ENCODE measurements around the gene PPP1R13B. TPM values are rescaled to one million over a fixed set of nuclear protein-coding genes. Genes with fewer than 3 reads are reported as not detected.
A peak's percentile ranks its signal among the peaks of the same experiment; 100 is the strongest.

The PPP1R13B gene
- total RNA-seq, 1 experiment from 2014 or later, result 10.3 TPM

DNA sequence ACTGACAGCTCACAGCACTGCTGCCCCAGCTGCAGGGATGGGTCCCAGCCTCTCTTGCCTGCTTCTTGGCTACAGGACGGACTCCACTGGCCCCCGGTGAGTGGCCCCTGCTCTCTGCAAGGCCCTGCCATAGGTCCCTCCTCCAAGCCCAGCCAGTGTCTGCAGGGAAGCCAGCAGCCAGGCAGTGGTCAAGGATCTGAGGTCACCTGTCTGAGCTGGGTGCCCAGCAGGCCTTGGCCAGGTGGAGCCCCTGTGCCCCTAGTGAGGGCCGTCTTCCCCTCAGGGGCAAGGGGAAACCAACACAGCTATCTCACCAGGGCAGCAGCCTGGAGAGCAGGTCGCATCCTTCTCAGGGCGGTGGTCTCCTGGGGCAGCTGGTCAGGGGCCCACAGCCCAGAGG, 145.3 kb downstream of the PPP1R13B start:
- Mint-ChIP-seq H3K4me1 (peaks cover 3% of the 10 kb centered on the region), H3K9me3 (no peaks in the 10 kb centered on the region), H3K27me3 (ENCODE audit: low read depth) (no peaks in the 10 kb centered on the region; the same call in 1 of the 2 replicates), H3K36me3 (peaks cover 23% of the 10 kb centered on the region), H3K4me3 (no peak overlapping the region), H3K27ac (peak overlapping the region; percentile 68; the same call in 1 of the 2 replicates)
- CTCF ChIA-PET, result interaction anchor here (0.8 to 1.8 kb wide), 2 partner anchors 8 to 13 kb away, joined by 4 read pairs; partner anchors contain the start of genes XRCC3 and ZFYVE21
- no peak for ATAC-seq
- no peak for DNase-seq (ENCODE audit: low spot score)
- no peak for TF ChIP-seq KAT7 (CRISPR knock-in tag; IDR thresholded peaks at IDR 0.05; ENCODE audit: borderline replicate concordance)
- TF ChIP-seq, protein P1, sequence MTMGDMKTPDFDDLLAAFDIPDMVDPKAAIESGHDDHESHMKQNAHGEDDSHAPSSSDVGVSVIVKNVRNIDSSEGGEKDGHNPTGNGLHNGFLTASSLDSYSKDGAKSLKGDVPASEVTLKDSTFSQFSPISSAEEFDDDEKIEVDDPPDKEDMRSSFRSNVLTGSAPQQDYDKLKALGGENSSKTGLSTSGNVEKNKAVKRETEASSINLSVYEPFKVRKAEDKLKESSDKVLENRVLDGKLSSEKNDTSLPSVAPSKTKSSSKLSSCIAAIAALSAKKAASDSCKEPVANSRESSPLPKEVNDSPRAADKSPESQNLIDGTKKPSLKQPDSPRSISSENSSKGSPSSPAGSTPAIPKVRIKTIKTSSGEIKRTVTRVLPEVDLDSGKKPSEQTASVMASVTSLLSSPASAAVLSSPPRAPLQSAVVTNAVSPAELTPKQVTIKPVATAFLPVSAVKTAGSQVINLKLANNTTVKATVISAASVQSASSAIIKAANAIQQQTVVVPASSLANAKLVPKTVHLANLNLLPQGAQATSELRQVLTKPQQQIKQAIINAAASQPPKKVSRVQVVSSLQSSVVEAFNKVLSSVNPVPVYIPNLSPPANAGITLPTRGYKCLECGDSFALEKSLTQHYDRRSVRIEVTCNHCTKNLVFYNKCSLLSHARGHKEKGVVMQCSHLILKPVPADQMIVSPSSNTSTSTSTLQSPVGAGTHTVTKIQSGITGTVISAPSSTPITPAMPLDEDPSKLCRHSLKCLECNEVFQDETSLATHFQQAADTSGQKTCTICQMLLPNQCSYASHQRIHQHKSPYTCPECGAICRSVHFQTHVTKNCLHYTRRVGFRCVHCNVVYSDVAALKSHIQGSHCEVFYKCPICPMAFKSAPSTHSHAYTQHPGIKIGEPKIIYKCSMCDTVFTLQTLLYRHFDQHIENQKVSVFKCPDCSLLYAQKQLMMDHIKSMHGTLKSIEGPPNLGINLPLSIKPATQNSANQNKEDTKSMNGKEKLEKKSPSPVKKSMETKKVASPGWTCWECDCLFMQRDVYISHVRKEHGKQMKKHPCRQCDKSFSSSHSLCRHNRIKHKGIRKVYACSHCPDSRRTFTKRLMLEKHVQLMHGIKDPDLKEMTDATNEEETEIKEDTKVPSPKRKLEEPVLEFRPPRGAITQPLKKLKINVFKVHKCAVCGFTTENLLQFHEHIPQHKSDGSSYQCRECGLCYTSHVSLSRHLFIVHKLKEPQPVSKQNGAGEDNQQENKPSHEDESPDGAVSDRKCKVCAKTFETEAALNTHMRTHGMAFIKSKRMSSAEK (CRISPR knock-in tag; IDR thresholded peaks at IDR 0.05; ENCODE audit: borderline replicate concordance), result no peak
- no peak for TF ChIP-seq ZNF317 (CRISPR knock-in tag; IDR thresholded peaks at IDR 0.05; ENCODE audit: borderline replicate concordance, low read depth)
- no peak for TF ChIP-seq ZNF416 (CRISPR knock-in tag; IDR thresholded peaks at IDR 0.05)
- TF ChIP-seq, protein P2, sequence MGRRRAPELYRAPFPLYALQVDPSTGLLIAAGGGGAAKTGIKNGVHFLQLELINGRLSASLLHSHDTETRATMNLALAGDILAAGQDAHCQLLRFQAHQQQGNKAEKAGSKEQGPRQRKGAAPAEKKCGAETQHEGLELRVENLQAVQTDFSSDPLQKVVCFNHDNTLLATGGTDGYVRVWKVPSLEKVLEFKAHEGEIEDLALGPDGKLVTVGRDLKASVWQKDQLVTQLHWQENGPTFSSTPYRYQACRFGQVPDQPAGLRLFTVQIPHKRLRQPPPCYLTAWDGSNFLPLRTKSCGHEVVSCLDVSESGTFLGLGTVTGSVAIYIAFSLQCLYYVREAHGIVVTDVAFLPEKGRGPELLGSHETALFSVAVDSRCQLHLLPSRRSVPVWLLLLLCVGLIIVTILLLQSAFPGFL (CRISPR knock-in tag; IDR thresholded peaks at IDR 0.05; ENCODE audit: borderline replicate concordance), result no peak
- no peak for TF ChIP-seq NR1H2 (CRISPR knock-in tag; IDR thresholded peaks at IDR 0.05)
- no peak for TF ChIP-seq NFE2L1 (CRISPR knock-in tag; IDR thresholded peaks at IDR 0.05)
- TF ChIP-seq, protein P3, sequence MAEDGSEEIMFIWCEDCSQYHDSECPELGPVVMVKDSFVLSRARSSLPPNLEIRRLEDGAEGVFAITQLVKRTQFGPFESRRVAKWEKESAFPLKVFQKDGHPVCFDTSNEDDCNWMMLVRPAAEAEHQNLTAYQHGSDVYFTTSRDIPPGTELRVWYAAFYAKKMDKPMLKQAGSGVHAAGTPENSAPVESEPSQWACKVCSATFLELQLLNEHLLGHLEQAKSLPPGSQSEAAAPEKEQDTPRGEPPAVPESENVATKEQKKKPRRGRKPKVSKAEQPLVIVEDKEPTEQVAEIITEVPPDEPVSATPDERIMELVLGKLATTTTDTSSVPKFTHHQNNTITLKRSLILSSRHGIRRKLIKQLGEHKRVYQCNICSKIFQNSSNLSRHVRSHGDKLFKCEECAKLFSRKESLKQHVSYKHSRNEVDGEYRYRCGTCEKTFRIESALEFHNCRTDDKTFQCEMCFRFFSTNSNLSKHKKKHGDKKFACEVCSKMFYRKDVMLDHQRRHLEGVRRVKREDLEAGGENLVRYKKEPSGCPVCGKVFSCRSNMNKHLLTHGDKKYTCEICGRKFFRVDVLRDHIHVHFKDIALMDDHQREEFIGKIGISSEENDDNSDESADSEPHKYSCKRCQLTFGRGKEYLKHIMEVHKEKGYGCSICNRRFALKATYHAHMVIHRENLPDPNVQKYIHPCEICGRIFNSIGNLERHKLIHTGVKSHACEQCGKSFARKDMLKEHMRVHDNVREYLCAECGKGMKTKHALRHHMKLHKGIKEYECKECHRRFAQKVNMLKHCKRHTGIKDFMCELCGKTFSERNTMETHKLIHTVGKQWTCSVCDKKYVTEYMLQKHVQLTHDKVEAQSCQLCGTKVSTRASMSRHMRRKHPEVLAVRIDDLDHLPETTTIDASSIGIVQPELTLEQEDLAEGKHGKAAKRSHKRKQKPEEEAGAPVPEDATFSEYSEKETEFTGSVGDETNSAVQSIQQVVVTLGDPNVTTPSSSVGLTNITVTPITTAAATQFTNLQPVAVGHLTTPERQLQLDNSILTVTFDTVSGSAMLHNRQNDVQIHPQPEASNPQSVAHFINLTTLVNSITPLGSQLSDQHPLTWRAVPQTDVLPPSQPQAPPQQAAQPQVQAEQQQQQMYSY (CRISPR knock-in tag; IDR thresholded peaks at IDR 0.05), result no peak
- POLR2A ChIA-PET, result no interaction called here

DNA sequence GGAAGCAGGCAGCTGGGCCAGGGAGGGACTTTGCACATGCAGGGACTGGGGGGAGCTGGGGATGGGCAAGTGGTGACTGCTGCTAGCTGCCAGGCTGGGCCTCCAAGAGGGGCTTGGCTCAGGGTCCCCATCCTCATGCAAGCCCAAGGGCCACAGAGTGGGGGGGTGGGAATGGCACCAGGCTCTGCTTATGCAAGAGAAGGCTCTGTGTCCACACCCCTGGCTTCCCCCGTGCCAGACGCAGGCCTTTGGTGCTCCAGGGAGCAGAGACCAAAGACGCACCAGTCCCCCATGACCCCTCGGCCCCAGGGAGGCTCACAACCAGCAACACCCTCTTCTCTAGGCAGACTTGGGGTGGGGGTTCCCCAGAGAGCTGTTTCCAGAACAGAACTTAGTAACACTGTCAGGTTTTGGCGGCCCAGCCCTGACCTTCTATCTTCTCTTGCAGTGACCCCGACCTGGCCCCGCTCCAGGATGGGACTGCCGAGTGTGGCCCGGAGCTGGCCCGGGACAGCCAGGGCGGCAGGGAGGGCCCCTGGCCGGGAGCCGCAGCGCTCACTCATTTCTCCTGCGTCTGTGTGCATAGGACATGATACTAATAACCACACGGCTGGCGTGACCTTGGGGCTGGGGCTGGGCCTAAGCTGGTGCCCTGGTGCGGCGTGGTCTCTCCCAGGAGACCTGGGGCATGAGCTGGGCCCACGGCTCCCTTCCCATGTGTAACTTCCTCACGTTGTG, 146.5 kb downstream of the PPP1R13B start:
- TF ChIP-seq, protein P4, sequence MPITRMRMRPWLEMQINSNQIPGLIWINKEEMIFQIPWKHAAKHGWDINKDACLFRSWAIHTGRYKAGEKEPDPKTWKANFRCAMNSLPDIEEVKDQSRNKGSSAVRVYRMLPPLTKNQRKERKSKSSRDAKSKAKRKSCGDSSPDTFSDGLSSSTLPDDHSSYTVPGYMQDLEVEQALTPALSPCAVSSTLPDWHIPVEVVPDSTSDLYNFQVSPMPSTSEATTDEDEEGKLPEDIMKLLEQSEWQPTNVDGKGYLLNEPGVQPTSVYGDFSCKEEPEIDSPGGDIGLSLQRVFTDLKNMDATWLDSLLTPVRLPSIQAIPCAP (CRISPR knock-in tag; IDR thresholded peaks at IDR 0.05), result no peak
- no peak for TF ChIP-seq RELA (CRISPR knock-in tag; IDR thresholded peaks at IDR 0.05; ENCODE audit: borderline replicate concordance)
- TF ChIP-seq, protein P5, sequence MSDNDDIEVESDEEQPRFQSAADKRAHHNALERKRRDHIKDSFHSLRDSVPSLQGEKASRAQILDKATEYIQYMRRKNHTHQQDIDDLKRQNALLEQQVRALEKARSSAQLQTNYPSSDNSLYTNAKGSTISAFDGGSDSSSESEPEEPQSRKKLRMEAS (CRISPR knock-in tag; IDR thresholded peaks at IDR 0.05), result no peak
- TF ChIP-seq, protein P6, sequence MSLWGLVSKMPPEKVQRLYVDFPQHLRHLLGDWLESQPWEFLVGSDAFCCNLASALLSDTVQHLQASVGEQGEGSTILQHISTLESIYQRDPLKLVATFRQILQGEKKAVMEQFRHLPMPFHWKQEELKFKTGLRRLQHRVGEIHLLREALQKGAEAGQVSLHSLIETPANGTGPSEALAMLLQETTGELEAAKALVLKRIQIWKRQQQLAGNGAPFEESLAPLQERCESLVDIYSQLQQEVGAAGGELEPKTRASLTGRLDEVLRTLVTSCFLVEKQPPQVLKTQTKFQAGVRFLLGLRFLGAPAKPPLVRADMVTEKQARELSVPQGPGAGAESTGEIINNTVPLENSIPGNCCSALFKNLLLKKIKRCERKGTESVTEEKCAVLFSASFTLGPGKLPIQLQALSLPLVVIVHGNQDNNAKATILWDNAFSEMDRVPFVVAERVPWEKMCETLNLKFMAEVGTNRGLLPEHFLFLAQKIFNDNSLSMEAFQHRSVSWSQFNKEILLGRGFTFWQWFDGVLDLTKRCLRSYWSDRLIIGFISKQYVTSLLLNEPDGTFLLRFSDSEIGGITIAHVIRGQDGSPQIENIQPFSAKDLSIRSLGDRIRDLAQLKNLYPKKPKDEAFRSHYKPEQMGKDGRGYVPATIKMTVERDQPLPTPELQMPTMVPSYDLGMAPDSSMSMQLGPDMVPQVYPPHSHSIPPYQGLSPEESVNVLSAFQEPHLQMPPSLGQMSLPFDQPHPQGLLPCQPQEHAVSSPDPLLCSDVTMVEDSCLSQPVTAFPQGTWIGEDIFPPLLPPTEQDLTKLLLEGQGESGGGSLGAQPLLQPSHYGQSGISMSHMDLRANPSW (CRISPR knock-in tag; conservative IDR thresholded peaks at IDR 0.05; ENCODE audit: low read depth), result no peak
- TF ChIP-seq ZNF671 (CRISPR knock-in tag; IDR thresholded peaks at IDR 0.05), result no peak
- TF ChIP-seq, protein P7, sequence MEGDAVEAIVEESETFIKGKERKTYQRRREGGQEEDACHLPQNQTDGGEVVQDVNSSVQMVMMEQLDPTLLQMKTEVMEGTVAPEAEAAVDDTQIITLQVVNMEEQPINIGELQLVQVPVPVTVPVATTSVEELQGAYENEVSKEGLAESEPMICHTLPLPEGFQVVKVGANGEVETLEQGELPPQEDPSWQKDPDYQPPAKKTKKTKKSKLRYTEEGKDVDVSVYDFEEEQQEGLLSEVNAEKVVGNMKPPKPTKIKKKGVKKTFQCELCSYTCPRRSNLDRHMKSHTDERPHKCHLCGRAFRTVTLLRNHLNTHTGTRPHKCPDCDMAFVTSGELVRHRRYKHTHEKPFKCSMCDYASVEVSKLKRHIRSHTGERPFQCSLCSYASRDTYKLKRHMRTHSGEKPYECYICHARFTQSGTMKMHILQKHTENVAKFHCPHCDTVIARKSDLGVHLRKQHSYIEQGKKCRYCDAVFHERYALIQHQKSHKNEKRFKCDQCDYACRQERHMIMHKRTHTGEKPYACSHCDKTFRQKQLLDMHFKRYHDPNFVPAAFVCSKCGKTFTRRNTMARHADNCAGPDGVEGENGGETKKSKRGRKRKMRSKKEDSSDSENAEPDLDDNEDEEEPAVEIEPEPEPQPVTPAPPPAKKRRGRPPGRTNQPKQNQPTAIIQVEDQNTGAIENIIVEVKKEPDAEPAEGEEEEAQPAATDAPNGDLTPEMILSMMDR (IDR thresholded peaks at IDR 0.05), result no peak
- TF ChIP-seq, protein P8, sequence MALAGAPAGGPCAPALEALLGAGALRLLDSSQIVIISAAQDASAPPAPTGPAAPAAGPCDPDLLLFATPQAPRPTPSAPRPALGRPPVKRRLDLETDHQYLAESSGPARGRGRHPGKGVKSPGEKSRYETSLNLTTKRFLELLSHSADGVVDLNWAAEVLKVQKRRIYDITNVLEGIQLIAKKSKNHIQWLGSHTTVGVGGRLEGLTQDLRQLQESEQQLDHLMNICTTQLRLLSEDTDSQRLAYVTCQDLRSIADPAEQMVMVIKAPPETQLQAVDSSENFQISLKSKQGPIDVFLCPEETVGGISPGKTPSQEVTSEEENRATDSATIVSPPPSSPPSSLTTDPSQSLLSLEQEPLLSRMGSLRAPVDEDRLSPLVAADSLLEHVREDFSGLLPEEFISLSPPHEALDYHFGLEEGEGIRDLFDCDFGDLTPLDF (CRISPR knock-in tag; IDR thresholded peaks at IDR 0.05), result no peak
- Mint-ChIP-seq H3K36me3 (peaks cover 23% of the 10 kb centered on the region), H3K27me3 (ENCODE audit: low read depth) (no peaks in the 10 kb centered on the region; the same call in 1 of the 2 replicates), H3K4me1 (peaks cover 10% of the 10 kb centered on the region), H3K9me3 (no peaks in the 10 kb centered on the region), H3K4me3 (no peak overlapping the region), H3K27ac (no peak overlapping the region)
- ChIA-PET POLR2A (interaction anchor here (1.5 kb wide), 1 partner anchor 15 kb away, joined by 3 read pairs; the partner anchor contains the start of genes XRCC3 and ZFYVE21), CTCF (interaction anchor here (0.8 to 1.4 kb wide), 3 partner anchors 15 to 183 kb away, joined by 3 to 4 read pairs (median 3); partner anchors contain the start of genes XRCC3 and ZFYVE21)
- ATAC-seq (no peak), DNase-seq (ENCODE audit: low spot score) (no peak)

Data from WTC11 (cell line).